GM12891 (cell line): ENCODE results near the gene DOCK2.

ENCODE experiments used
- POLR2AphosphoS5 ChIP-seq: IDR thresholded peaks from 2 replicates; pipeline ENCODE4 v1.6.1; 2011; ENCODE audit warnings: low read depth, low read length, control low read depth
- TAF1 ChIP-seq: IDR thresholded peaks from 2 replicates; pipeline ENCODE4 v1.6.1; 2011; ENCODE audit warnings: low read depth, low read length, control low read depth

DNA sequence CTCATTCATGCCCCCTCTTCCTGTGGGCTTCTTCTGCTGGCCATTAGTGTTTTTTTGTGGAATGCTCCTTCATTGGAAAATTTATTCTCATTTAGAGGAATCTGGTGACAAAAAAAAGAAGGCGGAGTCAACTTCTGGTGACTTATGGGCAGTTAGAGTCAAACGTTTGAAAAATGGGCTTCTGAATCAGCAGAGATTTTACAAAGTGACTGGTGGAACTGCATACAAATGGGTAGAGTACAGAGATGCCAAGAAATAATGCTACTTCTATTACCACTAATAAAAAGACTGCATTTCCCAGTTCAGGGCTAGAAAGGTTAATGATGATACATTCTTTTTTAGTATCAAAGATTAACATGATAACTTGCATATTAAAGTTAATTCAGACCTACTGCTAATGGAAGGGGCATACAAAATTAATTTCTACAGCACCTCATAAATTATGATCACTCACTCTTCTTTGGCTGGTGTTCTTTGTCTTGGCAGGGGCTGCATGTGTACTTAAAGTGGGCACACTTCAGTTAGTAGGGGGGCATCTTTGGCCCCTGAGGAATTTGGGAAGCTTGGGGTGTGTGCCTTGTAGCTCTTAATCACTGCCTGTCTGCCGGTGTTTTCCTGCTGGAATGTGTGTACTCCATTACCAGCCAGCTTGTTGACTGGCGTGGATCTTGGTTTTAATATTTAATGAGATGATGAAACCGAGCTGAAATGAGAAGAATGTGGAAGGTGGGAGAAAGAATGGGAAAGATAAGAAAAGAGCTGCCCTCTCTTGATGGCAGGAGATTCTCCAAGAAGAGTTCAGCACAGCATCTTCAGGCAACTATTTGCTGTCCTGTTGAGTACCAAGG, 148.9 kb downstream of the DOCK2 start:
- TF ChIP-seq POLR2AphosphoS5 (no peak), TAF1 (no peak)
